GM19455 (cell line): ENCODE data around the gene PLA2G15.

Source experiments
- ATAC-seq: cut with Tn5 transposase; IDR thresholded peaks from one replicate; pipeline ENCODE4 v1.9.1; 2021; ENCODE audit not compliant: unreplicated experiment

PLA2G15 gene

GRCh38 chr16:68296291-68296690 lies 51.1 kb downstream of the PLA2G15 start:
- no peak for ATAC-seq

- ATAC-seq, result no peak
Observed at GRCh38 chr16:68296693-68297092, 51.5 kb downstream of the PLA2G15 start.

GRCh38 chr16:68297908-68298307 lies 52.7 kb downstream of the PLA2G15 start:
- ATAC-seq, result no peak

- ATAC-seq, result no peak
Observed at GRCh38 chr16:68298312-68298711, 53.1 kb downstream of the PLA2G15 start.

GRCh38 chr16:68298907-68299561 lies 53.9 kb downstream of the PLA2G15 start:
- ATAC-seq, result no peak

- ATAC-seq, result no peak
Observed at GRCh38 chr16:68299571-68300453, 54.6 kb downstream of the PLA2G15 start.

- ATAC-seq, result no peak
Observed at GRCh38 chr16:68300734-68301459, 55.7 kb downstream of the PLA2G15 start.

- no peak for ATAC-seq
Observed at GRCh38 chr16:68306633-68307032, 61.5 kb downstream of the PLA2G15 start.

- ATAC-seq, result no peak
Observed at GRCh38 chr16:68309799-68310198, 64.6 kb downstream of the PLA2G15 start.

GRCh38 chr16:68310437-68310773 lies 65.2 kb downstream of the PLA2G15 start:
- ATAC-seq, result peak; percentile 7
